Esophagus muscularis mucosa (tissue), 4 donors: ENCODE results near the gene BASP1.

Experiments
- CTCF ChIP-seq, 3 experiments: fragments of 200-600 bp in 2 of 3; fragments of 450-650 bp in 1 of 3; sonication (generic) in 2 of 3; IDR thresholded peaks; one replicate each; pipeline ENCODE4 v1.5.1; 2017 to 2019; ENCODE audit warnings: antibody characterized with exemption in 3 of 3, mild to moderate bottlenecking in 2 of 3, moderate library complexity in 1 of 3
- EP300 ChIP-seq: sonication (generic); formaldehyde crosslinking; IDR thresholded peaks from one replicate; pipeline ENCODE4 v1.6.1; 2017; ENCODE audit warnings: antibody characterized with exemption
- POLR2A ChIP-seq: fragments of 450-650 bp; IDR thresholded peaks from one replicate; pipeline ENCODE4 v1.6.1; 2017; ENCODE audit warnings: antibody characterized with exemption, moderate library complexity, mild to moderate bottlenecking, low read depth
- POLR2AphosphoS5 ChIP-seq, 2 donors: sonication (generic); formaldehyde crosslinking; IDR thresholded peaks; one replicate each; pipeline ENCODE4 v1.6.1; 2017; ENCODE audit warnings: antibody characterized with exemption in 2 of 2

- TF ChIP-seq EP300 (no peak), CTCF (IDR thresholded peaks at IDR 0.05) (no peak), POLR2AphosphoS5 (IDR thresholded peaks at IDR 0.05) (peak in 1 of 2 donors; percentile 15), POLR2A (no peak)
These were observed 31.7 kb upstream of the BASP1 start for GRCh38 chr5:17185773-17186172.
